Type B pancreatic cell (in vitro differentiated cells): ENCODE data around the gene ST6GAL1. TPM values are rescaled to one million over a fixed set of nuclear protein-coding genes. Genes with fewer than 3 reads are reported as not detected.

Experiments
- DNase-seq: peaks from one replicate; pipeline ENCODE4 v3.0.0; 2021; ENCODE audit warnings: mixed read lengths; ENCODE audit not compliant: unreplicated experiment; ENCODE audit errors: extremely low spot score
- H3K27ac Mint-ChIP-seq: 2 replicates; pipeline ENCODE4 v1.8.0; 2021; ENCODE audit warnings: mild to moderate bottlenecking, mixed read lengths
- H3K27me3 Mint-ChIP-seq: 2 replicates; pipeline ENCODE4 v1.8.0; 2021; ENCODE audit warnings: mixed read lengths
- H3K36me3 Mint-ChIP-seq: 2 replicates; pipeline ENCODE4 v1.8.0; 2021; ENCODE audit warnings: mixed read lengths
- H3K4me1 Mint-ChIP-seq: one replicate; pipeline ENCODE4 v1.8.0; 2021; ENCODE audit warnings: mixed read lengths; ENCODE audit not compliant: unreplicated experiment
- H3K4me3 Mint-ChIP-seq: 2 replicates; pipeline ENCODE4 v1.8.0; 2021; ENCODE audit warnings: mild to moderate bottlenecking, mixed read lengths
- H3K9me3 Mint-ChIP-seq: 2 replicates; pipeline ENCODE4 v1.8.0; 2021; ENCODE audit warnings: mixed read lengths
- CTCF ChIP-seq: fragments of 200-600 bp; sonication (generic); conservative IDR thresholded peaks from 2 replicates; pipeline ENCODE4 v1.5.0; 2021; ENCODE audit warnings: antibody characterized with exemption, mild to moderate bottlenecking
- total RNA-seq: library from RNA; stranded (reverse); gene quantifications from 2 replicates; pipeline ENCODE4 v1.2.1, GENCODE V29; 2021; ENCODE audit warnings: low replicate concordance

ST6GAL1 gene
- total RNA-seq, 1 donor from 2014 or later: 51.8 TPM

GRCh38 chr3:186986406-186986805 is 56.1 kb downstream of the ST6GAL1 start:
- H3K27me3 Mint-ChIP-seq: no peaks in the 10 kb centered on the region
- no peak for TF ChIP-seq CTCF
- peaks cover 11% of the 10 kb centered on the region for H3K4me1 Mint-ChIP-seq
- no peak overlapping the region for H3K4me3 Mint-ChIP-seq
- no peak for DNase-seq
- peaks cover 15% of the 10 kb centered on the region for H3K36me3 Mint-ChIP-seq
- no peaks in the 10 kb centered on the region for H3K9me3 Mint-ChIP-seq
- no peak overlapping the region for H3K27ac Mint-ChIP-seq

- no peak for DNase-seq
- no peaks in the 10 kb centered on the region for H3K27me3 Mint-ChIP-seq
Measured at GRCh38 chr3:186986816-186987215, 56.5 kb downstream of the ST6GAL1 start.

GRCh38 chr3:186988806-186989205 is 58.5 kb downstream of the ST6GAL1 start:
- Mint-ChIP-seq H3K9me3 (no peaks in the 10 kb centered on the region), H3K36me3 (peaks cover 13% of the 10 kb centered on the region), H3K27ac (no peak overlapping the region), H3K4me1 (peaks cover 10% of the 10 kb centered on the region), H3K27me3 (no peaks in the 10 kb centered on the region), H3K4me3 (no peak overlapping the region)
- no peak for TF ChIP-seq CTCF
- DNase-seq: no peak

More at GRCh38 chr3:186986816-186987215, 56.5 kb downstream of the ST6GAL1 start:
- Mint-ChIP-seq H3K4me1 (peaks cover 11% of the 10 kb centered on the region), H3K27ac (no peak overlapping the region), H3K9me3 (no peaks in the 10 kb centered on the region), H3K36me3 (peaks cover 18% of the 10 kb centered on the region), H3K4me3 (no peak overlapping the region)
- TF ChIP-seq CTCF: no peak

GRCh38 chr3:186989429-186989828 is 59.1 kb downstream of the ST6GAL1 start:
- Mint-ChIP-seq H3K36me3 (peaks cover 13% of the 10 kb centered on the region), H3K4me1 (peaks cover 4% of the 10 kb centered on the region), H3K27ac (no peak overlapping the region), H3K4me3 (no peak overlapping the region), H3K9me3 (no peaks in the 10 kb centered on the region), H3K27me3 (no peaks in the 10 kb centered on the region)
- DNase-seq: no peak
- TF ChIP-seq CTCF: no peak

- H3K36me3 Mint-ChIP-seq: peaks cover 13% of the 10 kb centered on the region
- TF ChIP-seq CTCF: no peak
- H3K9me3 Mint-ChIP-seq: no peaks in the 10 kb centered on the region
- DNase-seq: no peak
- no peak overlapping the region for H3K27ac Mint-ChIP-seq
- peaks cover 4% of the 10 kb centered on the region for H3K4me1 Mint-ChIP-seq
- H3K4me3 Mint-ChIP-seq: no peak overlapping the region
- H3K27me3 Mint-ChIP-seq: no peaks in the 10 kb centered on the region
Measured at GRCh38 chr3:186990277-186990676, 60.0 kb downstream of the ST6GAL1 start.

GRCh38 chr3:186990878-186991308 is 60.6 kb downstream of the ST6GAL1 start:
- H3K36me3 Mint-ChIP-seq: peaks cover 11% of the 10 kb centered on the region

More at GRCh38 chr3:186990878-186991308, 60.6 kb downstream of the ST6GAL1 start:
- H3K4me3 Mint-ChIP-seq: no peak overlapping the region
- no peak overlapping the region for H3K27ac Mint-ChIP-seq
- H3K9me3 Mint-ChIP-seq: no peaks in the 10 kb centered on the region
- no peaks in the 10 kb centered on the region for H3K27me3 Mint-ChIP-seq
- TF ChIP-seq CTCF: no peak
- DNase-seq: no peak
- peaks cover 2% of the 10 kb centered on the region for H3K4me1 Mint-ChIP-seq
